RWPE1 (cell line): Measurements from ENCODE around the gene REV3L.

Source experiments
- CTCF ChIA-PET: fragments of 350-600 bp; sonication (Branson Sonifier 250); formaldehyde crosslinking; extraction: SDS; loops from one replicate; lab custom pipeline; 2021; lab: Yijun Ruan, JAX
- POLR2A ChIA-PET: fragments of 400-600 bp; formaldehyde crosslinking; extraction: SDS; loops from one replicate; lab custom pipeline; 2020; ENCODE audit warnings: antibody characterized with exemption; ENCODE audit not compliant: low non-redundant PET; lab: Yijun Ruan, JAX
- DNase-seq: peaks from one replicate; pipeline ENCODE4 v3.0.0; 2012; ENCODE audit warnings: low spot score
- H3K27ac ChIP-seq: fragments of 450-650 bp; 2 replicates; pipeline ENCODE4 v1.5.1; 2017
- CTCF ChIP-seq: fragments of 450-650 bp; conservative IDR thresholded peaks from 2 replicates; pipeline ENCODE4 v1.5.1; 2017; ENCODE audit warnings: low read depth, mild to moderate bottlenecking

The REV3L gene

GRCh38 chr6:111347589-111347988 lies 135.4 kb downstream of the REV3L start:
- POLR2A ChIA-PET: no interaction called here
- no peak for TF ChIP-seq CTCF
- no peak for DNase-seq
- no peak overlapping the region for H3K27ac ChIP-seq
- CTCF ChIA-PET: interaction anchor here (0.9 kb wide), 1 partner anchor 19 kb away, joined by 3 read pairs; no protein-coding TSS in a partner anchor

DNA sequence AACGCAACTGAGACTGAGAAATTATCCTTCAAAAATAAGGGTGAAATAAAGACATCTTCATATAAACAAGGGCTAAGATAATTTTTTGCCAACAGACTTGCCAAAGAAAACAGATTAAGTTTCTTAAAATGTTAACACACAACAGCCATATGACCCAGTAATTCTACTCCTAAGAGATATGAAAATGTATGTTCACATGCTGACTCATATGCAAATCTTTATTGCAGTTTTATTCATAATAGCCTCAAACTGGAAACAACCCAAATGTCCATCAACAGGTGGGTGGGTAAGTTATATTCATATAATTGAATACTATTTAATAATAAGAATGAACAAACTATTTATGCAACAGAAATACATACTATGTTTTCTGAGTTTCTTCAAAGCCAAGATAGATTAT lies 140.1 kb downstream of the REV3L start:
- no peak overlapping the region for H3K27ac ChIP-seq
- no peak for DNase-seq

GRCh38 chr6:111339294-111339693 lies 143.7 kb downstream of the REV3L start:
- ChIA-PET POLR2A (no interaction called here), CTCF (no interaction called here)
- no peak for DNase-seq
- no peak for TF ChIP-seq CTCF
- H3K27ac ChIP-seq: no peak overlapping the region

More for the DNA sequence above, 140.1 kb downstream of the REV3L start:
- no peak for TF ChIP-seq CTCF
- ChIA-PET POLR2A (no interaction called here), CTCF (interaction anchor here (0.6 kb wide), 1 partner anchor 859 kb away, joined by 4 read pairs; no protein-coding TSS in a partner anchor)

- ChIA-PET POLR2A (no interaction called here), CTCF (interaction anchor here (0.7 kb wide), 1 partner anchor 80 kb away, joined by 5 read pairs; a partner anchor contains a TSS)
- no peak for DNase-seq
- no peak overlapping the region for H3K27ac ChIP-seq
- no peak for TF ChIP-seq CTCF
These were observed 144.2 kb downstream of the REV3L start for GRCh38 chr6:111338843-111339242.

GRCh38 chr6:111337829-111338236 lies 145.2 kb downstream of the REV3L start:
- no peak overlapping the region for H3K27ac ChIP-seq
- no peak for TF ChIP-seq CTCF
- CTCF ChIA-PET: no interaction called here
- DNase-seq: no peak
- POLR2A ChIA-PET: no interaction called here

GRCh38 chr6:111329882-111330633 lies 153.0 kb downstream of the REV3L start:
- CTCF ChIA-PET: no interaction called here
- no peak for DNase-seq
- no peak for TF ChIP-seq CTCF
- H3K27ac ChIP-seq: no peak overlapping the region
- POLR2A ChIA-PET: no interaction called here
